Loucy (cell line): ENCODE results near the gene PLXNB1.

Source experiments
- H2AFZ ChIP-seq: fragments of 200-600 bp; sonication (generic); 2 replicates; pipeline ENCODE4 v1.6.0; 2016; ENCODE audit warnings: antibody characterized with exemption, mild to moderate bottlenecking, low read length, moderate library complexity
- H3F3A ChIP-seq: fragments of 200-600 bp; 2 replicates; pipeline ENCODE4 v1.6.0; 2016; ENCODE audit warnings: antibody characterized with exemption, low read depth, mild to moderate bottlenecking
- H3K27me3 ChIP-seq: fragments of 200-600 bp; sonication (generic); 2 replicates; pipeline ENCODE4 v1.6.1; 2014; ENCODE audit warnings: low read length, mild to moderate bottlenecking; ENCODE audit not compliant: insufficient read depth, poor library complexity, severe bottlenecking
- H3K36me3 ChIP-seq: fragments of 200-600 bp; sonication (generic); 2 replicates; pipeline ENCODE4 v1.6.1; 2016; ENCODE audit warnings: low read length; ENCODE audit not compliant: insufficient read depth
- H3K4me1 ChIP-seq: fragments of 200-600 bp; sonication (generic); 2 replicates; pipeline ENCODE4 v1.5.1; 2014; ENCODE audit warnings: low read length, mild to moderate bottlenecking; ENCODE audit not compliant: insufficient read depth, poor library complexity, severe bottlenecking
- H3K4me2 ChIP-seq: fragments of 200-600 bp; sonication (generic); 2 replicates; pipeline ENCODE4 v1.6.0; 2014; ENCODE audit warnings: antibody characterized with exemption, low read length, low read depth, mild to moderate bottlenecking; ENCODE audit not compliant: poor library complexity, severe bottlenecking
- H3K4me3 ChIP-seq: fragments of 200-600 bp; sonication (generic); 2 replicates; pipeline ENCODE4 v1.5.1; 2014; ENCODE audit warnings: low read length, mild to moderate bottlenecking, mixed read lengths; ENCODE audit not compliant: poor library complexity, severe bottlenecking
- H3K79me2 ChIP-seq: fragments of 200-600 bp; sonication (generic); 2 replicates; pipeline ENCODE4 v1.6.1; 2014; ENCODE audit warnings: low read length; ENCODE audit not compliant: insufficient read depth
- H3K9ac ChIP-seq: fragments of 200-600 bp; sonication (generic); 2 replicates; pipeline ENCODE4 v1.6.0; 2014; ENCODE audit warnings: mild to moderate bottlenecking, low read depth, low read length, moderate library complexity; ENCODE audit not compliant: poor library complexity, severe bottlenecking
- H3K9me2 ChIP-seq: fragments of 200-600 bp; sonication (generic); replicated peaks from 2 replicates; pipeline ENCODE4 v1.6.1; 2016; ENCODE audit warnings: low read depth, low read length, mixed read lengths
- H3K9me3 ChIP-seq: fragments of 200-600 bp; sonication (generic); 2 replicates; pipeline ENCODE4 v1.6.1; 2014; ENCODE audit warnings: mild to moderate bottlenecking, antibody characterized with exemption, low read length, low read depth; ENCODE audit not compliant: insufficient read depth
- H4K20me1 ChIP-seq: fragments of 200-600 bp; sonication (generic); 2 replicates; pipeline ENCODE4 v1.6.0; 2014; ENCODE audit warnings: antibody characterized with exemption, low read length, mild to moderate bottlenecking; ENCODE audit not compliant: insufficient read depth, poor library complexity, severe bottlenecking
- EZH2phosphoT487 ChIP-seq: fragments of 200-600 bp; IDR thresholded peaks from 2 replicates; pipeline ENCODE4 v1.6.1; 2018; ENCODE audit warnings: antibody characterized with exemption, mild to moderate bottlenecking, moderate library complexity, borderline replicate concordance
- TF ChIP-seq, protein P1 (sequence below): fragments of 200-600 bp; sonication (generic); conservative IDR thresholded peaks from 2 replicates; pipeline ENCODE4 v1.5.1; 2014; ENCODE audit warnings: mild to moderate bottlenecking, antibody characterized with exemption, low read length

Gene PLXNB1

DNA sequence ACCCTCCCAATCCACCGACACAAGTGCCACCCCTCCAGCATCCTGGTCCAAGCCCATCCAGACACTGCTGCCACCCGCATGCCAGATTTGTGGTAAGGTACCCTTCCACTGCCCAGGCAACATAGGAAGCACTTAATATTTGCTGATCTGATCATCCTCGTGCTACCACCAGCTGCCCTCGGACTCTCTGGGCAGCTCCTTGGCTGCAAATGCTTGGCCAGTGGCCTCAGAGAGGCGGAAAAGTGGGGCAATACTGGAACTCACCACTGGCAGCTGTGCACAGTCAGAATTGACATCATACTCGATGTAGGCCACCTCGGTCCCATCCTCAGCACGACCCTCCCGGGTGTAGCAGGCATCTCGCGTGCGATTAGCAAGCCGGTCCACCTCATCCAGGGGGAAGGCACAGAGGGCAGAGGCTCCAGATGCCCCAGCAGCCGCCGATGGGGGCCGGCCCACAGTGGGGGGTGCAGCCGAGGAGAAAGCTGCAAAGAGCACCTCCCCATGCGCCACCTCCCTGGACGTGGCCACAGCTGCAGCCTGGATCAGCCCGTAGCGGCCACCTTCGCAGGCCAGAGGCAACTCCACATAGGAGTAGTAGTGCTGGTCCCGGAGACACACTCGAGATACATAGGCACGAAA is 6.5 kb downstream of the PLXNB1 start:
- H3K27me3 ChIP-seq = no peaks in the 10 kb centered on the region
- no peak overlapping the region for H3K4me3 ChIP-seq
- no peak overlapping the region for H2AFZ ChIP-seq
- H3K36me3 ChIP-seq = peaks cover 19% of the 10 kb centered on the region; the same call in 1 of the 2 replicates
- H3K4me1 ChIP-seq = peaks cover 36% of the 10 kb centered on the region
- peaks cover 68% of the 10 kb centered on the region for H3K79me2 ChIP-seq
- TF ChIP-seq, protein P1, sequence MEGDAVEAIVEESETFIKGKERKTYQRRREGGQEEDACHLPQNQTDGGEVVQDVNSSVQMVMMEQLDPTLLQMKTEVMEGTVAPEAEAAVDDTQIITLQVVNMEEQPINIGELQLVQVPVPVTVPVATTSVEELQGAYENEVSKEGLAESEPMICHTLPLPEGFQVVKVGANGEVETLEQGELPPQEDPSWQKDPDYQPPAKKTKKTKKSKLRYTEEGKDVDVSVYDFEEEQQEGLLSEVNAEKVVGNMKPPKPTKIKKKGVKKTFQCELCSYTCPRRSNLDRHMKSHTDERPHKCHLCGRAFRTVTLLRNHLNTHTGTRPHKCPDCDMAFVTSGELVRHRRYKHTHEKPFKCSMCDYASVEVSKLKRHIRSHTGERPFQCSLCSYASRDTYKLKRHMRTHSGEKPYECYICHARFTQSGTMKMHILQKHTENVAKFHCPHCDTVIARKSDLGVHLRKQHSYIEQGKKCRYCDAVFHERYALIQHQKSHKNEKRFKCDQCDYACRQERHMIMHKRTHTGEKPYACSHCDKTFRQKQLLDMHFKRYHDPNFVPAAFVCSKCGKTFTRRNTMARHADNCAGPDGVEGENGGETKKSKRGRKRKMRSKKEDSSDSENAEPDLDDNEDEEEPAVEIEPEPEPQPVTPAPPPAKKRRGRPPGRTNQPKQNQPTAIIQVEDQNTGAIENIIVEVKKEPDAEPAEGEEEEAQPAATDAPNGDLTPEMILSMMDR = no peak
- H3K9me3 ChIP-seq = no peaks in the 10 kb centered on the region
- H3K9ac ChIP-seq = no peak overlapping the region
- H4K20me1 ChIP-seq = peaks cover 28% of the 10 kb centered on the region
- H3F3A ChIP-seq = no peaks in the 10 kb centered on the region
- no peak overlapping the region for H3K4me2 ChIP-seq
- H3K9me2 ChIP-seq = no peaks in the 10 kb centered on the region

DNA sequence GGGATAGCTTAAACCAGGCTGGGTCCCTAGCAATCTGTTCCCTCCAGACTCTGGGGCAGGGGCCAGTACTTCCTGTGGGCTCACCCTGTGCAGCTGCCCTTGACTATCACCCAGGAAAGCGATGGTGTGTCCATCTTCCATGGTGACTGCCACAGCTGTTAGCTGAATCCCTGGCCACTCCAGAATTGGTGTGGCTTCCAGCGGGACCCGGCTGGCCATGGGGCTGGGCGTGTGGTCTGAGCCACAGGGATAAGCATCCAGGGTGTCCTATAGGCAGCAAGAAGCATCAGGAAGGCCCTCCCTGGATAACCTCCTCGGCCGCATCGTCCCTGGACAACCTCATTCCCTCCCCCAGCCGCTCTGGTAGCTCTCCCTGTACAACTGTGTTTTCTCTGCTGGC is 7.2 kb downstream of the PLXNB1 start:
- Histone ChIP-seq H3K9me2 (no peaks in the 10 kb centered on the region), H3K79me2 (peaks cover 61% of the 10 kb centered on the region), H3K9me3 (no peaks in the 10 kb centered on the region), H3K4me3 (no peak overlapping the region), H3K36me3 (peaks cover 26% of the 10 kb centered on the region; the same call in 1 of the 2 replicates), H2AFZ (no peak overlapping the region), H3K27me3 (no peaks in the 10 kb centered on the region), H3K4me2 (no peak overlapping the region), H3F3A (no peaks in the 10 kb centered on the region), H3K4me1 (peaks cover 29% of the 10 kb centered on the region), H3K9ac (no peak overlapping the region), H4K20me1 (peaks cover 21% of the 10 kb centered on the region)
- TF ChIP-seq, protein P1 = no peak
- no peak for TF ChIP-seq EZH2phosphoT487

DNA sequence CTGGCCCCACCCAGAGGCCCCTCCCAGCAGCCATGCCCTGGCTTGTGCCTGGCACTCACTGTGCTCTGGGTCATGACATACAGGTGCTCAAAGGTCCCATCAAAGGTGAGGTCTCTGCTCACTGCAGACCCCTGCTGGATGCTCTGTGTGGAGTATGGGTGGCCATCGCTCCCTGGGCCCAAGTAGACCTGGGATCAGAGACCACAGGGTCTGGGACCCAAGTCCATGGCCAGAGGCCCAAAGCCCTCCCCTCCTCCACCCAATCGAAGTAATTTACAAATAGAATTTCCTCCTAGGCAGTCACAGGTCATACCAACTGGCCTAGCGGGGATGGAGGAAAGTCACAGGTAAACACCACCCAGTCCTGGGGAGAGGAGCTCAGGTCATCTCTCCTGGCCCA is 7.6 kb downstream of the PLXNB1 start:
- TF ChIP-seq, protein P1 = 0 out of 2 replicates have a peak, but pooled peaks have one; percentile 23
- TF ChIP-seq EZH2phosphoT487 = no peak
- Histone ChIP-seq H3K27me3 (no peaks in the 10 kb centered on the region), H2AFZ (no peak overlapping the region), H4K20me1 (peaks cover 21% of the 10 kb centered on the region), H3K4me1 (peaks cover 25% of the 10 kb centered on the region), H3K9me3 (no peaks in the 10 kb centered on the region), H3K9me2 (no peaks in the 10 kb centered on the region), H3K4me3 (no peak overlapping the region), H3K36me3 (peaks cover 30% of the 10 kb centered on the region; the same call in 1 of the 2 replicates), H3K79me2 (peaks cover 57% of the 10 kb centered on the region), H3F3A (no peaks in the 10 kb centered on the region), H3K4me2 (no peak overlapping the region), H3K9ac (no peak overlapping the region)
